Measurements from ENCODE around the gene SPOCK1.
"Not testable (repeated sequence)": the region's sequence is repeated elsewhere in the genome, so short reads cannot be mapped to it uniquely, and the experiment has no call there.

SPOCK1 gene

GRCh38 chr5:137498736-137499505 is at the start of gene SPOCK1:
Gene SPOCK1, minus strand, starts transcription at chr5:137499326.
- no peak for DNase-seq (ENCODE audit: low read depth)

DNA sequence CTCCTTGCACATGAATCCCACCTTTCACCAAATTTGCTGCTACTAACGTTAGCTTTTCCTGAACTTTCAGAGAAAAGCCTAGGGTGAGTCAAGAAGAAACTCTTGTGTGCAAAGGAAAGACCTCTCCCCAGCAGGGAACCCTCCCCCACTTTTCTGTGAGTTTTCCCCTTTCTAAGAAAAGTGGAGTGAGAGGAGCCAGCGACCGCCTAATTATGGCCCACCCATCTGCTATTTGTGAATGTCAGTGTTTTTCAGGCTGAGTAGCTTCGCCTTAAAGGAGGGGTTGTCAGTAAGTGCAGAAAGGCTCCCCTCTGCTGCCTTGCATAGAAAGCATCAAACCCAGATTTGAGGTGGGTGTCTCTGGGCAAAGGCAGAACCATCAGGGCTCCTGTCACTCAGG is 46.8 kb upstream of the SPOCK1 start:
- no peak for DNase-seq (ENCODE audit: low read depth)

- DNase-seq (ENCODE audit: low read depth) = not testable (repeated sequence)
These were observed 36.3 kb upstream of the SPOCK1 start for GRCh38 chr5:137535449-137535848.

- DNase-seq (ENCODE audit: low read depth) = no peak
These were observed 34.8 kb upstream of the SPOCK1 start for GRCh38 chr5:137533963-137534362.

GRCh38 chr5:137531266-137531665 is 32.1 kb upstream of the SPOCK1 start:
- no peak for DNase-seq (ENCODE audit: low read depth)

DNA sequence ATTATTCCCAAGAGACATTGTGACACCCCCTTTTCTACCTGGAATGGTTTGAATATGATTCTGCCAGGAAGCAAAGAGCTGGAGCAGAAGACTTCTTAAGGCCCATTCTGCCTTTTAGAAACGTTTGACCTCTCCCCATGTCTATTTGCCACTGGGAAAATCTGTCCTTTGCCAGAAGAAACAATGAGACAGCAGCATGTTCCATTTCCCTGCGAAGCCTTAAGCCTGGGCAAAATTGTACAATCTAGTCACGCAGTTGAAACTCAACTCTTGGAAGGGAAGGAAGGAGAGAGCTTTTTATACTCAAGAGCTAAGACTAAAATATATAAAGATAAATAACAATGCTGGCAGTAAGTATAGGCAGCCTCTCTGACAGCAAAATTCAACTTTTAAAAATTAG is 22.1 kb upstream of the SPOCK1 start:
- no peak for DNase-seq (ENCODE audit: low read depth)

DNA sequence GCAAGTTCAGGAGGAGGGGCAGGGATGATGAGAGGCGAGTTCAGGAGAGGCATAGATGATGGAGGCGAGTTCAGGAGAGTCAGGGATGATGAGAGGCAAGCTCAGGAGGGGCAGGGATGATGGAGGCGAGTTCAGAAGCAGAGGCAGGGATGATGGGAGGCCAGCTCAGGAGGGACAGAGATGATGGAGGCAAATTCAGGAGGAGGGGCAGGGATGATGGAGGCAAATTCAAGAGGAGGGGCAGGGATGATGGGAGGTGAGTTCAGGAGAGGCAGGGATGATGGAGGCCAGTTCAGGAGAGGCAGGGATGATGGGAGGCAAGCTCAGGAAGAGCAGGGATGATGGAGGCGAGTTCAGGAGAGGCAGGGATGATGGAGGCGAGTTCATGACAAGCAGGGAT is 17.8 kb upstream of the SPOCK1 start:
- no peak for DNase-seq (ENCODE audit: low read depth)

GRCh38 chr5:137516251-137516797 is 17.2 kb upstream of the SPOCK1 start:
- no peak for DNase-seq (ENCODE audit: low read depth)

DNA sequence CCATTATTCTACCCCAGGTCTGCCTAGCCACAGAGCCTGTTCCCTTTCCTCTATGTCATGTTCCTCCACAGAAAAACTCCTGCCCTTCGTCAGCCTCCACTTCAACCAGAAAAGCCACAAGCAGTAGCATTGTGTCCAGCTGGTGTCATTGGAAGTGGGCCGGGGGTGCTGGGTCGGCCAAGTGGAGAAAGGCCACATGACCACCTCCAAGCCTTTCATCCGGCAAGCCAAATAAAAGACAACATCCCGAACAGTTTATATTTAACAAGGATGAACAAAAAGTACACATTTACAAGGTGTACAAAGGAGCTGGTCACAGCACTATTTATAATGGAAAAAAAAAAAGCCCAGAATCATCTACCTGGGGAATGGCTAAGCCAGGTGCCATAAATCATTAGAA is 16.1 kb upstream of the SPOCK1 start:
- no peak for DNase-seq (ENCODE audit: low read depth)

GRCh38 chr5:137510671-137511070 is 11.5 kb upstream of the SPOCK1 start:
- no peak for DNase-seq (ENCODE audit: low read depth)

DNA sequence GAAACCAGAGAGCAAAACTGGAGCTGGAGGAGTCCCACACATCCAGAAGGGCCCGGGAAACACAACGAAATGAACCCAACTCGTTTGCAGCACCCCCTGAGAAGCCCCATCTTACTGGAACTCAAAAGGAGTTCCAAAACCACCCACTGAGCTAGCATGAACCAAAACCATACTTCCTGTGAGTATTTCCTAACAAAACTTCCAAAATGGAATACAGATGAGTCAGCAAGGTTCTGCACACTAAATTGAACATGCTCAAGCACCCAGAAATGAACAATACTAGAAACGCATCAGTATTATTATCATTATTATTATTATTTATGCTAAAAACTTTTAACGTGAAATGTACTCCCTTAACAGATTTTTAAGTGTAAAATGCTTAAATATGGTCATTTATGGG is 8.0 kb upstream of the SPOCK1 start:
- DNase-seq (ENCODE audit: low read depth) = no peak

GRCh38 chr5:137506296-137506695 is 7.2 kb upstream of the SPOCK1 start:
- DNase-seq (ENCODE audit: low read depth) = no peak

DNA sequence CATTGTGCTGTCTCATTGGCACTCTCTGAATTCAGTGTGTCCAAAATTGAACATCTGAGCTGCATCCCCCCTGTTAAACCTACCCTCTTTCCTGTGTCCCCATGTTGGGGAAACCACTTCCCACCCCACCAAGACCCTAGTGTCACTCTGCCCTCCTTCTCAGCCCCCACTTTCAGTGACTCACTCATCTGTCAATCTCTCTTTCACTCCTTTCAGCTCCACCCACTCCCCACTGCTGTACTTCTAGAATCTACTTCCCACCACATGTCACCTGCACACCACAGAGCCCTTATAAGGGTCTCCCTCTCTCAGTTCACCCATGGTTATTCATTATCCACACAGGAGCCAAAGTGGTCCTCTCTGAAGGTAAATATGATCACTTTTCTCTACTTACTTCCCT is 5.8 kb upstream of the SPOCK1 start:
- DNase-seq (ENCODE audit: low read depth) = no peak

- no peak for DNase-seq (ENCODE audit: low read depth)
These were observed 4.3 kb upstream of the SPOCK1 start for GRCh38 chr5:137503456-137503855.

- DNase-seq (ENCODE audit: low read depth) = no peak
These were observed 3.5 kb upstream of the SPOCK1 start for GRCh38 chr5:137502632-137503031.

DNA sequence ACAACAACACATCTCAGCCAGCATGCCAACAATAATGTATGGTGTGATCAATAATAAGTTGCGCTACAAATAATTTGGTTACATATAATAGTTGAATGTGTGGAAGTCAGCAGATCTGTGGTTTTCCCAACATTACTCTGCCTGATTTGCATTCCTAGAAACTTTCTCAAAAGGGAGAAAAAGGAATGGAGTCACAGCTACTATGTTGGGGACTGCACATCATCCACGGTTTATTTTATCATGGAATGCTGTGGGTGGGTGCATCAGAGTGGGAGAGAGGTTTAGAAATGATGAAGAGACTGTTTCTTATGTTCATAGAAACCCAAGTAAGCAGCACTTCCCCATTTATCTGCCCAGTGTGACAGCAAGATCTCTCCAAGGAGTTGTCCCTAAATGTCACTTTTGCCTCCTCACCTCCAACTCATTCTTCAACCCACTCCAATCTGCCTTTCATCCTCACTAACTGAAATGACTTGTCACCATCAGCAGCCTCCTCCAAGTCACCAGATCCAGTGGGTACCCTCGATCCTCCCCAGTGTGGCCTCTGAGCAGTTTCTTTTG is 2.8 kb upstream of the SPOCK1 start:
- DNase-seq (ENCODE audit: low read depth) = no peak

- no peak for DNase-seq (ENCODE audit: low read depth)
These were observed 2.1 kb upstream of the SPOCK1 start for GRCh38 chr5:137501226-137501625.

- no peak for DNase-seq (ENCODE audit: low read depth)
These were observed 1.6 kb upstream of the SPOCK1 start for GRCh38 chr5:137500615-137501225.

- DNase-seq (ENCODE audit: low read depth) = not testable (repeated sequence)
These were observed 351 bp upstream of the SPOCK1 start for GRCh38 chr5:137499506-137499847.

GRCh38 chr5:137498301-137498735 is 808 bp downstream of the SPOCK1 start:
- no peak for DNase-seq (ENCODE audit: low read depth)

- DNase-seq (ENCODE audit: low read depth) = no peak
These were observed 1.5 kb downstream of the SPOCK1 start for GRCh38 chr5:137497396-137498290.

- no peak for DNase-seq (ENCODE audit: low read depth)
These were observed 2.2 kb downstream of the SPOCK1 start for GRCh38 chr5:137496919-137497318.
